ENCODE results near the gene MOCS1.

MOCS1 gene

GRCh38 chr6:39920157-39920556 lies 14.1 kb downstream of the MOCS1 start:
- no peak for TF ChIP-seq CTCF (IDR thresholded peaks at IDR 0.05; ENCODE audit: low read depth, low read length)
- DNase-seq (ENCODE audit: low read depth in 2 of 2), result no peak
- no peak overlapping the region for H3K4me3 ChIP-seq (replicated peaks in 1 of 2; ENCODE audit: low read depth in 2 of 2, low read length in 2 of 2)

- no peak for TF ChIP-seq CTCF (IDR thresholded peaks at IDR 0.05; ENCODE audit: low read depth, low read length)
- no peak for DNase-seq (ENCODE audit: low read depth in 2 of 2)
- no peak overlapping the region for H3K4me3 ChIP-seq (replicated peaks in 1 of 2; ENCODE audit: low read depth in 2 of 2, low read length in 2 of 2)
Observed at GRCh38 chr6:39918831-39919230, 15.4 kb downstream of the MOCS1 start.

GRCh38 chr6:39917981-39918380 lies 16.3 kb downstream of the MOCS1 start:
- H3K4me3 ChIP-seq (replicated peaks in 1 of 2; ENCODE audit: low read depth in 2 of 2, low read length in 2 of 2), result no peak overlapping the region
- TF ChIP-seq CTCF (IDR thresholded peaks at IDR 0.05; ENCODE audit: low read depth, low read length), result no peak
- no peak for DNase-seq (ENCODE audit: low read depth in 2 of 2)

- DNase-seq (ENCODE audit: low read depth in 2 of 2), result no peak
- TF ChIP-seq CTCF (IDR thresholded peaks at IDR 0.05; ENCODE audit: low read depth, low read length), result no peak
- H3K4me3 ChIP-seq (replicated peaks in 1 of 2; ENCODE audit: low read depth in 2 of 2, low read length in 2 of 2), result no peak overlapping the region
Observed at GRCh38 chr6:39917329-39917728, 16.9 kb downstream of the MOCS1 start.

- DNase-seq (ENCODE audit: low read depth in 2 of 2), result no peak
- H3K4me3 ChIP-seq (replicated peaks in 1 of 2; ENCODE audit: low read depth in 2 of 2, low read length in 2 of 2), result no peak overlapping the region
- TF ChIP-seq CTCF (IDR thresholded peaks at IDR 0.05; ENCODE audit: low read depth, low read length), result no peak
Observed at GRCh38 chr6:39915866-39916265, 18.4 kb downstream of the MOCS1 start.

- TF ChIP-seq CTCF (IDR thresholded peaks at IDR 0.05; ENCODE audit: low read depth, low read length), result no peak
- no peak for DNase-seq (ENCODE audit: low read depth in 2 of 2)
Observed at GRCh38 chr6:39914239-39914638, 20.0 kb downstream of the MOCS1 start.

GRCh38 chr6:39913391-39913916 lies 20.8 kb downstream of the MOCS1 start:
- no peak for TF ChIP-seq CTCF (IDR thresholded peaks at IDR 0.05; ENCODE audit: low read depth, low read length)
- no peak for DNase-seq (ENCODE audit: low read depth in 2 of 2)

More at GRCh38 chr6:39914239-39914638, 20.0 kb downstream of the MOCS1 start:
- no peak overlapping the region for H3K4me3 ChIP-seq (replicated peaks in 1 of 2; ENCODE audit: low read depth in 2 of 2, low read length in 2 of 2)

More at GRCh38 chr6:39913391-39913916, 20.8 kb downstream of the MOCS1 start:
- no peak overlapping the region for H3K4me3 ChIP-seq (replicated peaks in 1 of 2; ENCODE audit: low read depth in 2 of 2, low read length in 2 of 2)
